Left hindlimb (tissue), 1 donor: ENCODE measurements around the gene TNIK.
"Not testable (repeated sequence)": the region's sequence is repeated elsewhere in the genome, so short reads cannot be mapped to it uniquely, and the experiment has no call there.

Experiments used
- DNase-seq: peaks from one replicate; pipeline ENCODE4 v3.0.0-alpha.2; 2018

The TNIK gene

DNA sequence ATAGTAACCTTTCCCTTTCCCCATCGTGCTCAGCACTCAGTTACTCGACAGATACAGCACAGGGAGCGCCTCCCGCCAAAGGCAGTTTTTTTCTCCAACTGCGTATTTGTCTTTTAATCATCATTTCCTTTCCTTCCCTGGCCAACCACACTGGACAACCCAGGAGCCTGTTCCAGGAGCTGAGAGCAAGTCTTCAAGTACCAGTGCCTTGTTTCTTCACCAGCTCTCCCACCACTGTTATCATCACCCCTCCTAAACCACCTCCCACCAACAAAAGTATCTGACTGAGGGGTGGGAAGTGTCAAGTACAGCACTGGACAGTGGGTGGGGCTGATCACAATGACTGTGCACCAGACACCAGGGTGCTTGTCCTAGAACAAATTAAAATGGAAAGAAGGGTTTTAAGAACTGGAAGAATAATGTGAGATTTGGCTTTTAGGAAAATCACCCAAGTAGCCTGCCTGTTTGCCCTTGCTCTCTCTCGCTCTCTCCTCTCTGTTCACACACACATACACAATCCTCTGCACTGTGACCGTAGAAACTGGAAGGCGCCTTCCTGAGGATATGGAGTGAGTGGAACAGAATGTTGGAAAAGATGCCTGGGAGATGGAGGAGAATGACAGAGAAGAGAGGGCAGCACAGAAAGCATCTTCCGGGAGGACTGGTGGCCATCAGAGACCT lies 126.3 kb downstream of the TNIK start:
- no peak for DNase-seq

DNA sequence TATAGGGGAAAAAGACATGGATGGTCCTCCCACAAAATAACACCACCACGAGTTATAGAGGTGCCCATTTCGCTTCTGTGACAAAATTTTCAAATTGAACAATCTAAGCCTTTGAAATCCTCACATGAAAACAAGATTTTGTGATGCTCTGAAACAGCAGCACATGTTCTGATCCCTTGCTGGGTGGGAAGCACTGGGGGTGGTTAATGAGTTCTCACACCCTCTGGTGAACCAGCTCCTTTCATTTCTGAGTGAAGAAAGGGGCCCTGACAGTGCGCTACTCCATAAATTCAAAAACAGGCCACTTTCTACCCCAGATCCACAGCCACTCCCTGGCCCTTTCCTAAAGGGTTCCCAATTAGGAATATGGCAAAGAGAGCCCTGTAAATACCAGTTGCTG lies 129.3 kb downstream of the TNIK start:
- no peak for DNase-seq

DNA sequence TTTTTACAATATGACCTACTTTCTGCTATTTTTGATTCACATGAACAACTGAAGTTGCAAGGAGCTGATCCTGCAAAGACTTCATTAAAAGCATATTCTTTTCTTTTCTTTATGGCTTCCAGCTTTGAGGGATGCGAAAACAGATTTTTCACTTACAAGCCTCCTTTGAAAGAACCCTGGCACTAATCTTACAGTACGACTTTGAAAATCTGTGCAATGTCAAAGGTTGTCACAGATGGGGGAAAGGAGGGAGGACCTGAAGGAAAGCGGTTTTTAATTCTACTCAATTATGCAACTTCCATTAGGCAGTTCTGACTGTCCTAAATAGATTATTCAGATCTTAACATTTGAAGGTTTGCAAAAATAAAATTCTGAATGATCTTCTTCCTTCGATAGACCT lies 130.5 kb downstream of the TNIK start:
- no peak for DNase-seq

DNA sequence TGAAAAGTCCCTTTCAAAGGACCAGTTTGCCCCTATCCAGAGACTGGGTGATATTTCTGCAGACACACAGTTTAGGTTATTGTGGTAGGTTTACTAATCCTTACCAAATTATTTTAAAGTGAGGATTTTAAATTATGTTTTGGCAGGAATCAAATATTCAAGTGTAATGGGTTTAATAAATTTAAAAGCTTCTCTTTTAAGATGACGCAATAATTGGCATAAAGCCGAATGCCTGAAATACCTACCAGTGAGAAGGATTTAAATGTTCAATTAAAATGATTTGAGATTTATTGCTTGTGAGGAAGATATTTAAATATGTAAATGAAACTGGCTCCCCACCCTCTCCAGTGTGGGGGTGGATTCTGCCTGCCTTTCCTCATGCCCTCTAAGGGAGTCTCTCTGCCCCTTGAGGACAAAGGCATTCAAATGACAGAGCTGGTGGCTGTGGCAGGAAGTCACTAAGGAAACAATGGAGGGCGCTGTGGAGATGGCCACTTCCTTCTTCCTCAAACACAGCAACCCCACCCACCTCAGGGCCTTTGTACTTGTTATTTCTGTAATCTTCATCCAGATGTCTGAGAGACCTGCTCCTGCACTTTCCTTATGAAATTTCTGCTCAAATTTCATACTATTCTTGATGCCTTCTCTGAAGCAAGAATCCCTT lies 131.7 kb downstream of the TNIK start:
- no peak for DNase-seq

DNA sequence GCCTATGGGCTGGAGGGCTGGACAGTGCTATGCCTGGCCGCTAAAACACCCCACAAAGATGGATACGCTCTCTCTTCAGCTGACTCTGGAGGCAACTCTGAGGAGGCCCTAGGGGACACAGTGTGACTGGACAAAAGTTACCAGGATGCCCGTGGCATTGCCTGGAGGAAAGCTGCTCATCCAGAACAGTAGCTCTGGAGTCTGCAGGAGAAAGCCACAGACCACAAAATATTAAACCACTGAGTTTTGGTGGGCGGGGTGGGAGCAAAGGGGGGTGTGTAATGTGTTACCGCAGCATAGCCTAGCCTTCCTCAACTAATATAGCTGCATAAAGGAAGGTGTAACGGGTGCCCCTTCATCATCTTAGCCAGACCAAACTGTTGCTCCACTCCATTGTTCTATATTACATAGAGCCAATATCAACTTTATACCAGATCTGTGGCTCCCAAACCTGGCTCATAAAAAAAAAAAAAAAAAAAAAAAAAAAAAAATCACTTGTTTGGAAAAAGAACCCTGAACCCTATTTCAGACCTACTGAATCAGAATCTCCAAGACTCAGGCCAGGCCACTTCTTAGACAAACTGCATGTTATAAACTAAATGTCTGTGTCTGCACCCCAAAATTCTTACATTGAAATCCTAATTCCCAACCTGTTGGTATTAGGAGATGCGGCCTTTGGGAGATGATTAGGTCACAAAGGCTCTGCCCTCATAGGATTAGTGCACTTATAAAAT lies 132.6 kb downstream of the TNIK start:
- DNase-seq: no peak

DNA sequence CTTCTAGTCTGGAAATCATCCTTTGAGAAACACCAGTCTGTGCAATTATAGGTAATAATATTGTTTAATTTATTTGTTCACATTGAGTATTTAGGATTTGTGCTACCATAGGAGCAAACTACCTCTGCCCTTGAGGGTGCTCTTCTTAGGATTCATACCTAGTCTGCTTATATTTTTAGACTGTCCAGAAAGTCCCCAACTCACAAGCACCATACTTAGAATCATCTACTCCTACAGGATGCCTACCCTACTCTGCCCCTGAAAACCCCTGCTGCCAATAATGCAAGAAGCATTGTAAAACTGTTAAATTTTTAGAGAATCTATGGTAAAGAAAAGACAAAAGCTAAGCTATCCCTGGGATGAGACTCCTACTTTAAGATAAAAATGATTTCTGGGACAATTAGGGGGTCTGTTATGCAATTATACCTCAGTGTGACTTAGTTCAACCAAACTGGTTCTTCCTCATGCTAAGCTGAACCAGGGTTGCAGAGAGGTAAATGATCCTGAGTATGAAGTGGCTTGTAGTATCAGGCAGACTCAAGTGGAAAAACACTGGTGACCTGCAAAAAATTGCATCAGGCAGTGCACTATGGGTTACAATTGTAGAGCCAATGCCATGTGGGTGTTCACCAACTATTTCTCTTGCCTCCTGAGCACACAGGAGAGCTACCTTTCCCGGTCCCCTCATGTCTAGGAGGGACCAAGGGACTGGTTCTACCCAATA lies 133.3 kb downstream of the TNIK start:
- DNase-seq: no peak

DNA sequence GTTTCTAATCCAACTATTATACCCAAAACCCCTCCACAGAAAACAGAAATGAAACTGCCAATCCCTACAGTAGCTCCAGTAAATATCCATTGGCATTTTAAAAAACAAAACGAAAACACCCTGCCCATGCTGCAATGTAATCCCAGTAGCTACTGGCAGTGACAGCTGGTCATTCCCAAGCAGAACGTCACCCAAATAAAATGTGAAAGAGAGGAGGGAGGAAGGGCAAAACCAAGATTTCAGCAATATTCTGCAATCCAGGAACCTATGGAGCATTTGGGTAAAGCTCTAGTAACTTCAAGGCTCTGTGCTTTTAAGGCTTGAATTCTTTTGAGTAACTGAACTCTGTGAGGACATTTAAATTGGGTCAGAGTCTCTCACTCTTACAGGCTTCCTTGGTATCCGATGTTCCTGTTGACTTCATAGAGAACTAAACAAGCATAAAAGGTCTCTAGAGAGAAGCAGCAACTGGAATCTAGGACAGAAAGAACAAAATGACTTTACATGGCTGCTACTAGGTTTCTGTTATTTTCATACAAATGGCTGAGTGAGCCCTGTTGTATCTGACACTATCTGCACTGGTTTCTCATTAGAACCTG lies 136.2 kb downstream of the TNIK start:
- DNase-seq: no peak

DNA sequence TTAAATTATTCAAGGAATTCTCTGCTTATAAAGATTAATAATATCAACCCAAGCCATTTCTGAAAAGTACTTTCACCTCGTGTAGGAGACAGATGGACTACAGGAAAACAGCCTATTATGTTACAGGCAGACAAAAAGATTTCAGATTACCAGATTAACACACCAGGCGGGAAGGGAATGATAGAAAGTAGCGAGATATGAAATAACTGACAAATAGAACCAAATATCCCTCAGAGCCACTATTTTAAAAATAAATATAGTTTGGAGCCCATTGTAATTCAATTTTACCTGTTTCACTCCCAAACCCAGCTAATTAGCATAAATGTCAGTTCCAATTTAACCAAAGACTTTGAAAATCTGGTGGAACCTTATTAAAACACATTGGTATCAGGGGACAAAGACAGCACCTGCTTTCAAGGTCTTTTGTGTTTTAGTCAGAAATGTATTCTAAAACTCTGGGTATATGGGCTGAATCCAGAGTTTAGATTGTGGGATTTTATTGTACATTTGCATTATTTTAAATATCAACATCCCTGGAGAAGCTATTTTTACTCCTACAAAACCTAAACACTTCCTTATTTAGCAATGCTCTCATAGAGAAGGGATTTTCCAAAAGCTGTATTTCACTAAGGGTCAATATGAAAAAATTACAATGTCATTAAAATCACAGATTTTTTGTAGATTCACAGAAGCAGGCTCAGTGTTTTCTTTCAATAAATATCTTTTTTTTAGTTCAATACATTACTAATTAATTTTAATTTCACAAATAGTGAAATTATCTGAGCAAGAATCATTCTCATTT lies 138.4 kb downstream of the TNIK start:
- no peak for DNase-seq

DNA sequence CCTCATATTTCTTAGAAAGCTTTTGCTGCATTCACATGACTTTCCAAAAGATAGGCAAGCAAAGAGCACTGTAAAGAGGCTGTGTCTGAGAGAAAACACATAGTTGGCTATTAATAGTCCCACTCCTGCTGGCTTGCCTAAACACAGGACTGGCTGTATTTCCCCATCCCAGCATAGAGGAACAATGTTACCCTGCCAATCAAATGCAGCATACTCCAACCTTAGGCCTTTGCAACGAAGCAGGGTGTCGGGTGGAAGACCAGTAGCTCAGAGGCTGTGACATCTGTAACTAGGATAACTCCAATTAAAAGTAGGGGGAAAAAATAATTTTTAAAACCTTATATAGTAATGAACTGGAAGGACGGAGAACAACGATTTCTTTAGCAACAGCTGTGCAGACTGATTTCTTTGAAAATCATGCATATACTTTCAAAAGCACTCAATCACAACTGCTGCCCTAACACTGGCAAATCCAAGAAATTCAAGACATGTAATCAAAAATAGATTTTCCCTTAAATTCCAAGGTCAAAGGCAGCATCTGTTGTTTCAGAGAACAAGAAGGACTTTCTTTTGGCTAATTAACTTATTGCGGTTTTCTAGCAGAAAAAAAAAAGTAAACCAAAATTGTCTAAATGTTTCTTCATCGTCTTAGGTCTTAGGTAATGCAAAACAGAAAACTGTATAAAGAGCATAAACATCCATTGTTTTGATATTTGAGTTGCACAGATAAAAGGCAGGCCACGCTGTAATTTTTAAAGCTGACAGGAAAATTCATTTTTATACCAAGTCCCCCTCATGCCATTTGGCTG lies 139.3 kb downstream of the TNIK start:
- DNase-seq: peak; percentile 31

DNA sequence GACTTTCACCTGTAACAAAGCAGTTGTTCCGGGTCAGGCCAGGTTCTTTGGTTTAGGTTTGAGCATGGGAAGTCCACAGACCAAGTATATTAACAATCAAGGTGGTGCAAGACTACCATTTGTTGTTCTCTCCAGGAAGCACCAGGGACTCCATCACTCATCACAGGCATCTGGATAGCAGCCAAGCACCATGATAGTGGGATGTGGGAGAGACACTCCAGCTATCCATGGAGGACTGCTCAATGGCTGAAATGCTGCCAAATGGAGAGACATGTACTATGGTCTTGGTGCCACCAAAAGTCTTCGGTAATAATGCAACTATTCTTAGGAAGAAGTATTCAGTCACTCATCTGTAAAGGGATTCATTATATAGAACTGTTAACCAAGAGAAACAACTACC lies 143.0 kb downstream of the TNIK start:
- DNase-seq: no peak

DNA sequence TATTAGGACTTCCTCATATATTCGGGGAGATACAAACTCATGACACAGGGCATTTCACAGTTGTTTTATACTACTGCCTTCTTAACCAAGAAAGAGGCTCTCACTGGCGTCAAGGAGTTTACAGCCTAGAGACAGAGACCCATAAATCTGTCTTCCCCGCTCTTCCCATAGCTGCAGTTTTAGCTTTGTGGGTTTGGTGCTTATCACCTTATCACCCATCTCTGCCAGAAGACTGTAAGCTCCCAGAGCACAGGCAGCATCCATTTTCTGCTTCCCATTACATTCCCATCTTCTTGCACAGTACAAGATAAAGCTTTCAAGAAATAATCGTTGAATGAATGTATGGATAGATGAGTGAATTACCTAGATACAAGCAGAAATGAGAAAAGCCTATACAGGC lies 144.3 kb downstream of the TNIK start:
- DNase-seq: no peak

DNA sequence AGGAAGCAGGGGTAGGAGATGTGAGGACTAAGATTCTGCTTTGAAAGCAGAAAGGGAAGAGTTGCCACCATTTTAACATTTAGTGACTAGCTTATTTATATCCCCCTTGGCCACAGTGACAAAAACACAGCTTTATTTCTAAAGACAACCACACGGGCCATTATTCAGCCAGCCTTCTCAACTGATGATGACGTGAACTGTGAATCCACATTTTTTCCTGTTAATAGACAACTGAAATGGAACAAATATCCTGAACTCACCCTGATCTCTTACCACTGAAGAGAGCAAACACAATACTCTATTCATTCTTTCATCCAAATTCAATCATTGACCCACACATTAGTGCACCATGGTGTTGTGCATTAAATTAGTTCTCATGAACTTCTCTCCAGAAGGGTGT lies 145.1 kb downstream of the TNIK start:
- DNase-seq: no peak

DNA sequence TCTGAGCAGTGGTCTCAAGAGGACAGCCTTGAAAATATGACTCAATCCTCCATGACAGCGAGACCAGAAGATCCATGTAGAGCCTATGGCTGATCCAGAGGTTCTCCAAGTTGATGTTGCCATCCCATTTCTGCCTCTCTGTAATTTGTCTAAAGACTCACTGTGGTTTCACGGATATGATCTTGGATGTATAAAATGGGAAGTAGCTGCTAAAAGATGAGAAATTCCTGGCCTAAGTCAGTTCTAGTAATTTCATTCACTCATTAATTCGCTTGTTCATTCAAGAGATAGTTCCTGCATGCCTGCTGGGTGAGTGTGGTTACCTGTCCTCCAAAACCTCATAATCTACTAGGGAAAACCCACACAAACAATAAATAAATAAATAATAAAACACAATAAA lies 145.9 kb downstream of the TNIK start:
- no peak for DNase-seq

DNA sequence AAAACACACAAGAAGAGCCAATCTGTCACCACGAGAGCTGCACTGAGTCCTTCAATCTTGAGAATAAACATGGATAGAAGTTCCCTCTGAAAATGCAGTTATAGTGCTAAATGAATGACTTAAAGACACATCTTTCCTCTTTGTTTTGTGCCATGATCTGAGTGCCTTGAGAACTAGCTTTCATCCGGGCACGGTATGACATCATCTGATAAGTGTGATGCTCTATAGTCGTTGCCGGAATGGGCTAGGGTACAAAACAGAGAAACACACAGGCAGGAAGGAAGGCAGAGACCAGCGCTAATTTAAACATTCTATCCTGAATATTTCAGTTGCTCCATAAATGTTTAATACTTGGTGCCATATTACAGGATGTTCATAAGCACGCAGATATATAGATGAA lies 146.5 kb downstream of the TNIK start:
- no peak for DNase-seq

DNA sequence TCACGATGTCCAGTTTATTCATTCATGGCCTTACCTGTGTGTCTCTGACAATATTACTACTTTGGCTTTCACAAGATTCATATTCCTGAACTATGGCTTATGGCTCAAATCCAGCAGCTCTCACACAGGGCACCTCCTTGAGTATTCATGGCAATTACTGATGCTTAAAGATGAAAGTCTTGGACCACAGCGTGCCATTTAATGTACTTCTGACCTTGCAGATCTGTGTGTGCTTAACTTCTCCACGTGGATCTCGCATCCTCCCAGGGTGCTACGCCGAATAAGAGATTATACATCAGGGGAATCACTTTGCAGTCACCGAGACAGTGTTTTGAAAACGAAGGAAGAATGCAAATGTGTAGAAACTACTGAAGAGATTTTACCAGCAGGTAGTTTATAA lies 147.5 kb downstream of the TNIK start:
- no peak for DNase-seq

DNA sequence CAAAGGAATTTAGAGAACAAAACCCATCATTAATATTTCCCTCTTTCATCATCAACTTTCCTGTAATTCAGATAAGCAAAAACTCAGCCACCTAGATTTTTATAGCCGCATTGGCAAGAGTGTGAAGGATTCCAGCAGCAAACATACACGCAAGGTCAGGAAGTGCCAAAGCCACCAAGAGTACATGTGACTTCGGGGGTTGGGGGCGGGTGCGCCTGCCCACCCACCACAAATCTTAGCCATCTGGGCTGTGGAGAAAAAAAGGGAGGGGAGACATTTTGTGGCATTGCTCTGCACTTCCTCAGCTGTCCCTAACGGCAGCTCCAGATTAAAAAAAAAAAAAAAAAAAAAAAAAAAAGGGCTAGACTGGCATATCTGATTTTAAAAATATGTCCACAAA lies 148.4 kb downstream of the TNIK start:
- DNase-seq: no peak

DNA sequence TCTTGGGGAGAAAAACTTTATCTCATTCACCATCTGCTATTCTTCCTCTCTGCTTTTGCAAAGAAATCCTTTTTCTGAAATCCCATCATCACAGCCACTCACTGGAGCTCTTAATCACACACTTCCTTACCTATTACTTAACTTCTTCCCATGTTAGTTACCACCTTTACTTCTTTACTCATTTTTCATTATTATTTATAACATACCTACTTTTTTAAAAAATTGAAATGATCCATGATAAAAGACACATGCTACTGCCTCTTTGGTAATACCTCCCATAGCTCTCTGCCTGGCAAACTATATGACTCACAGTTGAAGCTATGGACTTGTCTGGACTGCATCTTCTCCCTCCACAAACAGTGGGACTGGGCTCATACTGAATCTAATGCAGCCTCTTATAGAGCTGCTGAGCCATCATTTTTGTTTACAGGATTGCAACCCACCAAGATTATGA lies 150.3 kb downstream of the TNIK start:
- no peak for DNase-seq

DNA sequence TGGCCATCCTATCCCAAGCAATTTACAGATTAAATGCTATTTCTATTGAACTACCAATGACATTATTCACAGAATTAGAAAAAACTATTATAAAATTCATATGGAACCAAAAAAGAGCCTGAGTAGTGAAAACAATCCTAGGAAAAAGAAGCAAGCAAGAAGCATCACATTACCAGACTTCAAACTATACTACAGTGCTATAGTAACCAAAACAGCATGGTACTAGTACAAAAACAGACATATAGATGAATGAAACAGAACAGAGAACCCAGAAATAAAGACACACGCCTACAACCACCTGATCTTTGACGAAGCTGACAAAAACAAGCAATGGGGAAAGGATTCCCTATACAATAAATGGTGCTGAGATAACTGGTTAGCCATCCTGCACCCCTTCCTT lies 152.2 kb downstream of the TNIK start:
- DNase-seq: no peak

DNA sequence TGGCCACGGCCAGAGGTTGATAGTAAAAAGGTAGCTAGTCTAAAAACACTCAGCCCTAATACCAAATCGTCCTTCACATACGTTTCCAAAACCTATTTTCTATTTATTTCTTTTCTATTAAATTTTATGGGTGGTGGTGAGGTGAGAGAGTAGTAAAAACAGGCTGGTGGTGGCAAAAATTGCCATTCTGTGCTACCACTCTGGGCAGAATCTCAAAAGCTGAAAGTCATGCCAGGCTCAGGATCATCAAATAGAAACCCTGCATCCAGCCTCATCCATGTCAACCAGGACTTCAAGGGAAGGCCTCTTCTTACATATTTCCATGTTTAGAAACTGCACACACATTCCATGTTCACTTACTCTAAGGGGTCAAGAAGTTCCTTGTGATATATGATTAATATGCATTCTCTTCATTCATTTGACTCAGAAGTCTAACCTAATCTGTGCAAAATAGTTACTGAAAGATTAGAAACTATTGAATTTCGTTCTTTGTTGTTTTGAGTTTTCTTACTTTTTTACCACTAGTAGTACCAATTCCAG lies 153.1 kb downstream of the TNIK start:
- DNase-seq: no peak

DNA sequence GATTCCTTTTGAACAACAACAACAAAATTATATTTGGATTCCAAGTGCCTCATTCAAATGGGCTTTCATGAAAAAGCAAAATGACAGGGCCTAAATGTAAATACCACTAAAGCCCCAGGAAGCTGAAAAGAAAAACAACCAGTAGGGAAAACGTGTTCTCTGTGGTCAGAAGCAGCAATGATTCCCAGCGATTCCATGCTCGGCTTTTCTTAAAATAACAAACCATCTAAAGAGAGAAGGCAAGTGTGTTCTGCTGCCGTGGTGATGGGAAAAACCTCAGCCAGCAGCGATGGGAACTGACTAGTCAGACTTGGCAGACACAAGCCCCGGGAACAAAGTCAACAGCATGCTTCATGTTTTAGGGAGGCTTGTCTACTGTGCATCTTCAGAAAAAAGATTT lies 153.6 kb downstream of the TNIK start:
- DNase-seq: peak; percentile 86

DNA sequence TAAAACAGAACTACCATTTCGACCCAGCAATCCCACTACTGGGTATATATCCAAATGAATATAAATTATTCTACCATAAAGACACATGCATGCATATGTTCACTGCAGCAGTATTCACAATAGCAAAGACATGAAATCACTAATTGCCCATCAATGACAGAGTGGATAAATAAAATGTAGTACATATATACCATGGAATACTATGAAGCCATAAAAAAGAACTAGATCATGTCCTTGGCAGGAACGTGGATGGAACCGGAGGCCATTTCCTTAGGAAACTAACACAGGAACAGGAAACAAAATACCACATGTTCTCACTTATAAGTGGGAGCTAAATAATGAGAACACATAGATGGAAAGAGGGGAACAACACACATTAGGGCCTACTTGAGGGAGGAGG lies 154.4 kb downstream of the TNIK start:
- DNase-seq: not testable (repeated sequence)
